Measurements from ENCODE around the gene TCP1.

GRCh38 chr6:159729598-159730331 is 59.6 kb downstream of the TCP1 start:
- TF ChIP-seq CTCF (conservative IDR thresholded peaks at IDR 0.05; ENCODE audit: low read depth, low read length) (no peak), EZH2 (IDR thresholded peaks at IDR 0.05; ENCODE audit: borderline replicate concordance, low read depth, low read length, poor library complexity, severe bottlenecking) (no peak)
